ENCODE results near the gene MOB3B.

Gene MOB3B

GRCh38 chr9:27385606-27386322 lies 143.8 kb downstream of the MOB3B start:
- no peak overlapping the region for H3K4me3 ChIP-seq (ENCODE audit: low read depth, low read length)
- no peak for TF ChIP-seq CTCF (IDR thresholded peaks at IDR 0.05; ENCODE audit: borderline replicate concordance, insufficient read depth, low read depth, low read length)

GRCh38 chr9:27384262-27385014 lies 145.2 kb downstream of the MOB3B start:
- H3K4me3 ChIP-seq (ENCODE audit: low read depth, low read length): no peak overlapping the region
- TF ChIP-seq CTCF (IDR thresholded peaks at IDR 0.05; ENCODE audit: borderline replicate concordance, insufficient read depth, low read depth, low read length): no peak

- H3K4me3 ChIP-seq (ENCODE audit: low read depth, low read length): no peak overlapping the region
- no peak for TF ChIP-seq CTCF (IDR thresholded peaks at IDR 0.05; ENCODE audit: borderline replicate concordance, insufficient read depth, low read depth, low read length)
Measured at GRCh38 chr9:27383524-27383923, 146.1 kb downstream of the MOB3B start.

- H3K4me3 ChIP-seq (ENCODE audit: low read depth, low read length): no peak overlapping the region
- TF ChIP-seq CTCF (IDR thresholded peaks at IDR 0.05; ENCODE audit: borderline replicate concordance, insufficient read depth, low read depth, low read length): no peak
Measured at GRCh38 chr9:27382975-27383374, 146.6 kb downstream of the MOB3B start.

- H3K4me3 ChIP-seq (ENCODE audit: low read depth, low read length): no peak overlapping the region
- TF ChIP-seq CTCF (IDR thresholded peaks at IDR 0.05; ENCODE audit: borderline replicate concordance, insufficient read depth, low read depth, low read length): no peak
Measured at GRCh38 chr9:27382308-27382707, 147.3 kb downstream of the MOB3B start.

GRCh38 chr9:27379311-27380251 lies 150.0 kb downstream of the MOB3B start:
- H3K4me3 ChIP-seq (ENCODE audit: low read depth, low read length): no peak overlapping the region
- TF ChIP-seq CTCF (IDR thresholded peaks at IDR 0.05; ENCODE audit: borderline replicate concordance, insufficient read depth, low read depth, low read length): no peak

Measured in GM12875 (cell line).